GM12873 (cell line): ENCODE measurements around the gene EN1.

Experiments used
- CTCF ChIP-seq: IDR thresholded peaks from 2 replicates; pipeline ENCODE4 v1.5.1; 2012; ENCODE audit warnings: low read depth, mild to moderate bottlenecking, moderate library complexity, low read length, control low read depth; ENCODE audit not compliant: insufficient read depth; ENCODE audit errors: missing control alignments

The EN1 gene

GRCh38 chr2:118854507-118855345 lies 7.3 kb upstream of the EN1 start:
- no peak for TF ChIP-seq CTCF

GRCh38 chr2:118853651-118854291 lies 6.3 kb upstream of the EN1 start:
- no peak for TF ChIP-seq CTCF

- no peak for TF ChIP-seq CTCF
Measured at GRCh38 chr2:118853129-118853640, 5.7 kb upstream of the EN1 start.

- TF ChIP-seq CTCF = no peak
Measured at GRCh38 chr2:118852605-118853128, 5.2 kb upstream of the EN1 start.

- no peak for TF ChIP-seq CTCF
Measured at GRCh38 chr2:118851650-118852049, 4.2 kb upstream of the EN1 start.

GRCh38 chr2:118850901-118851415 lies 3.5 kb upstream of the EN1 start:
- TF ChIP-seq CTCF = no peak
